Upper lobe of left lung (tissue), 4 donors: ENCODE measurements around the gene POU5F2.

Experiments used
- CTCF ChIP-seq, 6 experiments: fragments of 450-650 bp in 4 of 6; fragments of 200-600 bp in 2 of 6; sonication (generic) in 2 of 6; IDR thresholded peaks; one replicate each; pipeline ENCODE4 v1.5.1; 2016 to 2019; ENCODE audit warnings: antibody characterized with exemption in 6 of 6
- POLR2A ChIP-seq, 4 donors: fragments of 450-650 bp; IDR thresholded peaks; one replicate each; pipeline ENCODE4 v1.5.1; 2016 to 2017; ENCODE audit warnings: antibody characterized with exemption in 4 of 4, mild to moderate bottlenecking in 2 of 4
- POLR2AphosphoS5 ChIP-seq, 2 donors: sonication (generic); formaldehyde crosslinking; IDR thresholded peaks; one replicate each; pipeline ENCODE4 v1.5.1; 2017; ENCODE audit warnings: antibody characterized with exemption in 2 of 2

GRCh38 chr5:93736284-93736683 is 5.1 kb downstream of the POU5F2 start:
- TF ChIP-seq CTCF (IDR thresholded peaks at IDR 0.05) (no peak), POLR2AphosphoS5 (IDR thresholded peaks at IDR 0.05) (no peak), POLR2A (IDR thresholded peaks at IDR 0.05) (no peak)
